8988T (cell line): ENCODE measurements around the gene ATOH8.
A peak's percentile ranks its signal among the peaks of the same experiment; 100 is the strongest.
"Not testable (repeated sequence)": the region's sequence is repeated elsewhere in the genome, so short reads cannot be mapped to it uniquely, and the experiment has no call there.

ENCODE experiments used
- DNase-seq: peaks from one replicate; pipeline ENCODE4 v3.0.0; 2011

The ATOH8 gene

GRCh38 chr2:85810371-85811179 is 56.8 kb downstream of the ATOH8 start:
- no peak for DNase-seq

GRCh38 chr2:85811180-85812093 is 57.6 kb downstream of the ATOH8 start:
- no peak for DNase-seq

- no peak for DNase-seq
Measured at GRCh38 chr2:85812094-85812735, 58.4 kb downstream of the ATOH8 start.

- DNase-seq, result no peak
Measured at GRCh38 chr2:85813211-85813981, 59.6 kb downstream of the ATOH8 start.

GRCh38 chr2:85813982-85814801 is 60.4 kb downstream of the ATOH8 start:
- peak; percentile 87 for DNase-seq

- no peak for DNase-seq
Measured at GRCh38 chr2:85814802-85815550, 61.2 kb downstream of the ATOH8 start.

- no peak for DNase-seq
Measured at GRCh38 chr2:85819811-85820510, 66.2 kb downstream of the ATOH8 start.

- no peak for DNase-seq
Measured at GRCh38 chr2:85822766-85823165, 69.0 kb downstream of the ATOH8 start.

- DNase-seq, result no peak
Measured at GRCh38 chr2:85823951-85824350, 70.2 kb downstream of the ATOH8 start.

GRCh38 chr2:85826990-85827878 is 73.4 kb downstream of the ATOH8 start:
- peak; percentile 47 for DNase-seq

GRCh38 chr2:85827879-85828569 is 74.2 kb downstream of the ATOH8 start:
- DNase-seq, result no peak

- DNase-seq, result no peak
Measured at GRCh38 chr2:85828725-85829124, 74.9 kb downstream of the ATOH8 start.

GRCh38 chr2:85829394-85829793 is 75.6 kb downstream of the ATOH8 start:
- DNase-seq, result not testable (repeated sequence)

- DNase-seq, result no peak
Measured at GRCh38 chr2:85830645-85831044, 76.9 kb downstream of the ATOH8 start.

GRCh38 chr2:85831735-85832134 is 77.9 kb downstream of the ATOH8 start:
- DNase-seq, result no peak

- no peak for DNase-seq
Measured at GRCh38 chr2:85834466-85834865, 80.7 kb downstream of the ATOH8 start.
